Lower leg skin (tissue), 3 donors: Measurements from ENCODE around the gene TADA3.

Experiments
- POLR2A ChIP-seq, 2 donors: fragments of 450-650 bp; IDR thresholded peaks; one replicate each; pipeline ENCODE4 v1.6.1; 2016 to 2017; ENCODE audit warnings: antibody characterized with exemption in 2 of 2, mild to moderate bottlenecking in 1 of 2, moderate library complexity in 1 of 2
- TF ChIP-seq, protein P1 (sequence below), 3 donors: fragments of 450-650 bp; IDR thresholded peaks; one replicate each; pipeline ENCODE4 v1.5.1; 2016; ENCODE audit warnings: antibody characterized with exemption in 3 of 3, mild to moderate bottlenecking in 3 of 3, moderate library complexity in 2 of 3

DNA sequence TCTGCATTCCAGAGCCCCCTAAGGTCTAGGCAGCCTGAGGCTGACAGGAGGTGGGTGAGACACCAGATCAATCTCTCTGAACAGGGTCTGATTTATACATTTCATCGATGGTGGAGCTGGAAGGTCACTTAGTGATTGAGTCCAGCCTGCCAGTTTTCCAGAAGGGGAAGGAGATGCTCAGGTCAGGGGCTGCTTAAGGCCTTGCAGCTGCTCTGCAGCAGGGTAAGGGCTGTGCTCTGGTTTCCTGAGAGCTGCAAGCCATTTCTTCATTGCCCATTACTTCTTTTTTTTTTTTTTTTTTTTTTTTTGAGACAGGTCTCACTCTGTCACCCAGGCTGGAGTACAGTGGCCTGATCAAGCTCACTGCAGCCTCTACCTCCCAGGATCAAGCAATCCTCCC, 10.7 kb downstream of the TADA3 start:
- no peak for TF ChIP-seq POLR2A (IDR thresholded peaks at IDR 0.05)
- TF ChIP-seq, protein P1, sequence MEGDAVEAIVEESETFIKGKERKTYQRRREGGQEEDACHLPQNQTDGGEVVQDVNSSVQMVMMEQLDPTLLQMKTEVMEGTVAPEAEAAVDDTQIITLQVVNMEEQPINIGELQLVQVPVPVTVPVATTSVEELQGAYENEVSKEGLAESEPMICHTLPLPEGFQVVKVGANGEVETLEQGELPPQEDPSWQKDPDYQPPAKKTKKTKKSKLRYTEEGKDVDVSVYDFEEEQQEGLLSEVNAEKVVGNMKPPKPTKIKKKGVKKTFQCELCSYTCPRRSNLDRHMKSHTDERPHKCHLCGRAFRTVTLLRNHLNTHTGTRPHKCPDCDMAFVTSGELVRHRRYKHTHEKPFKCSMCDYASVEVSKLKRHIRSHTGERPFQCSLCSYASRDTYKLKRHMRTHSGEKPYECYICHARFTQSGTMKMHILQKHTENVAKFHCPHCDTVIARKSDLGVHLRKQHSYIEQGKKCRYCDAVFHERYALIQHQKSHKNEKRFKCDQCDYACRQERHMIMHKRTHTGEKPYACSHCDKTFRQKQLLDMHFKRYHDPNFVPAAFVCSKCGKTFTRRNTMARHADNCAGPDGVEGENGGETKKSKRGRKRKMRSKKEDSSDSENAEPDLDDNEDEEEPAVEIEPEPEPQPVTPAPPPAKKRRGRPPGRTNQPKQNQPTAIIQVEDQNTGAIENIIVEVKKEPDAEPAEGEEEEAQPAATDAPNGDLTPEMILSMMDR (IDR thresholded peaks at IDR 0.05): no peak
